Lung (tissue), 12 donors: Measurements from ENCODE around the gene SYTL3. TPM values are rescaled to one million over a fixed set of nuclear protein-coding genes. Genes with fewer than 3 reads are reported as not detected.
A peak's percentile ranks its signal among the peaks of the same experiment; 100 is the strongest.

Experiments used
- ATAC-seq: fragments of 200-7000 bp; cut with Tn5 transposase; one replicate; pipeline ENCODE4 v1.9.1; 2020; ENCODE audit warnings: moderate number of reproducible peaks; ENCODE audit not compliant: insufficient read depth, low FRiP score
- DNase-seq, 3 donors: peaks; one replicate each; pipeline ENCODE4 v3.0.0-alpha.2; 2013 to 2017
- H3K27ac ChIP-seq, 2 donors: one replicate each; pipeline ENCODE4 v1.5.1; 2013; ENCODE audit warnings: mild to moderate bottlenecking in 2 of 2, moderate library complexity in 2 of 2, control low read depth in 1 of 2, inconsistent platforms in 1 of 2, low read depth in 1 of 2, low read length in 1 of 2
- H3K27me3 ChIP-seq, 3 donors: one replicate each; pipeline ENCODE4 v1.5.1; 2013; ENCODE audit warnings: low read length in 2 of 3; ENCODE audit not compliant: control insufficient read depth in 3 of 3, insufficient read depth in 3 of 3
- H3K36me3 ChIP-seq, 4 donors: one replicate each; pipeline ENCODE4 v1.5.1; 2013; ENCODE audit warnings: low read length in 4 of 4, mild to moderate bottlenecking in 1 of 4, moderate library complexity in 1 of 4; ENCODE audit not compliant: control insufficient read depth in 4 of 4, insufficient read depth in 4 of 4
- H3K4me1 ChIP-seq, 5 donors: one replicate each; pipeline ENCODE4 v1.5.1; 2013; ENCODE audit warnings: low read length in 5 of 5, mild to moderate bottlenecking in 2 of 5, moderate library complexity in 1 of 5; ENCODE audit not compliant: control insufficient read depth in 5 of 5, insufficient read depth in 5 of 5
- H3K4me3 ChIP-seq: one replicate; pipeline ENCODE4 v1.5.1; 2013; ENCODE audit warnings: mild to moderate bottlenecking, control low read depth, moderate library complexity
- H3K9ac ChIP-seq, 2 donors: one replicate each; pipeline ENCODE4 v1.5.1; 2013; ENCODE audit warnings: low read length in 2 of 2, control low read depth in 1 of 2; ENCODE audit not compliant: insufficient read depth in 1 of 2
- H3K9me3 ChIP-seq, 4 donors: one replicate each; pipeline ENCODE4 v1.5.1; 2013; ENCODE audit warnings: low read length in 3 of 4, mild to moderate bottlenecking in 1 of 4, moderate library complexity in 1 of 4; ENCODE audit not compliant: control insufficient read depth in 4 of 4, insufficient read depth in 3 of 4
- WGBS, 2 donors: extraction: QIAGEN DNeasy Blood & Tissue Kit; methylation state at CpG; one replicate each; pipeline ENCODE4 v1.1.7; 2013; 5-methylcytosine and 5-hydroxymethylcytosine counted together
- polyA plus RNA-seq, 2 donors: library from polyadenylated mRNA; stranded (reverse); fragments of 200-250 nt; gene quantifications; one replicate each; pipeline ENCODE4 v1.2.1, GENCODE V29; 2013
- total RNA-seq, 2 donors: library from RNA; depleted of rRNA in 1 of 2; stranded (reverse); fragments of >200 nt in 1 of 2; gene quantifications; one replicate each; pipeline ENCODE4 v1.2.1, GENCODE V29; 2014 to 2021
- TF ChIP-seq, protein P1 (sequence below): IDR thresholded peaks from 2 replicates; pipeline ENCODE4 v1.5.1; 2012; ENCODE audit warnings: mild to moderate bottlenecking; ENCODE audit errors: control extremely low read depth, extremely low read depth
- donor health status: control.
- donor health status: control.
- donor health status: Bipolar disorder and iron deficiency.
- donor health status: healthy.
- donor health status: DM: yes; HTN: yes; CAD: no.

The SYTL3 gene
- total and polyA plus RNA-seq, 4 donors, result 6.5 to 20.0 (median 15.6) TPM

DNA sequence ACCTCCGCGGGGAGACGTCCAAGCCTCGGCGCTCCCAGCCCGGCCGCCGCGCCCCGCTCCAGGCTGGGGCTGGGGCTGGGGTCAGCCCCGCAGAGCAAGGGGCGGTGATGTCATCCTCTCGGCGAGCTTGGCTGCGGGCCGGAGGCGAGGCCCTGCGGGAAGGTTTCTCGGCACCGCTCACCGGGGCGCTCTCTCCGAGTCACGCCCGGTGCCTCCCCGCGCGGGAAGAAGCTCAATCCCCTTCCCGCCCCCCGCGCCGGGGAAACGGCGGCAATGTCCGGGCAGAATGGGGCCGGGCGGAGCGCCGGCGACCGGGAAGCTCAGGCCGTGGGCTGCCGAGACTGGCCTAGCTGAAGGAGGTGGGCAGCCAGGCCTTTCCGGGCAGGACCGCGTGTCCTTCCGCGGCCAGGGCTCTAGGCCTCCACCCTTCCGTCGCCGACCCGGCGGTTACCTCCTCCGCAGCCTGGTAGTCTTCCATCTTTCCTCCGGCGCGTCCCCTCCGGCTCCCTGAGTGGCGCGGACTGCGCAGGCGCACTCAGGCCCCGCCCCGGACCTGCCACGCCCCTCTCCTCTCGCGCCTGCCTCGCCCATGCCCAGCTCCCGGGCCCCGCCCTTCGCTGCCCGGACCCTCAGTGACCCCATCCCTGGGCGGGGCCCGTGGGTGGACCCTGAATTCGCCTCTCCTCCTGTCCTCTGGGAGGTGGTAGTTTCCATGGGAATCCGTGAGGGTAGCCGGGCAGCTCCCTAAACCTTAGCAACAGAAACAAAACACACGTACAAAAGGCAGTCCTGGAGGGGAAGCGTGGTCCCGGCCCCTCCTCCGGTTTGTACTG is 5.4 kb upstream of the SYTL3 start, which contains the start of gene DYNLT1:
TSS of gene DYNLT1 (minus strand) at position 513 of the 833 bp plus-strand sequence. CDS start at position 478, 35 bp downstream.
- H3K4me1 ChIP-seq, result peaks cover 8 to 27% (median 12%) of the 10 kb centered on the region in 5 donors
- TF ChIP-seq, protein P1, sequence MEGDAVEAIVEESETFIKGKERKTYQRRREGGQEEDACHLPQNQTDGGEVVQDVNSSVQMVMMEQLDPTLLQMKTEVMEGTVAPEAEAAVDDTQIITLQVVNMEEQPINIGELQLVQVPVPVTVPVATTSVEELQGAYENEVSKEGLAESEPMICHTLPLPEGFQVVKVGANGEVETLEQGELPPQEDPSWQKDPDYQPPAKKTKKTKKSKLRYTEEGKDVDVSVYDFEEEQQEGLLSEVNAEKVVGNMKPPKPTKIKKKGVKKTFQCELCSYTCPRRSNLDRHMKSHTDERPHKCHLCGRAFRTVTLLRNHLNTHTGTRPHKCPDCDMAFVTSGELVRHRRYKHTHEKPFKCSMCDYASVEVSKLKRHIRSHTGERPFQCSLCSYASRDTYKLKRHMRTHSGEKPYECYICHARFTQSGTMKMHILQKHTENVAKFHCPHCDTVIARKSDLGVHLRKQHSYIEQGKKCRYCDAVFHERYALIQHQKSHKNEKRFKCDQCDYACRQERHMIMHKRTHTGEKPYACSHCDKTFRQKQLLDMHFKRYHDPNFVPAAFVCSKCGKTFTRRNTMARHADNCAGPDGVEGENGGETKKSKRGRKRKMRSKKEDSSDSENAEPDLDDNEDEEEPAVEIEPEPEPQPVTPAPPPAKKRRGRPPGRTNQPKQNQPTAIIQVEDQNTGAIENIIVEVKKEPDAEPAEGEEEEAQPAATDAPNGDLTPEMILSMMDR, result no peak
- DNase-seq (peak; percentile 95 to 96 (median 96)), ATAC-seq (peak; percentile 93)
- H3K27ac ChIP-seq, result peak within 1 kb of the TSS; percentile 98 to 99
- peaks cover 0 to 11% (median 6%) of the 10 kb centered on the region in 4 donors for H3K36me3 ChIP-seq
- no peaks in the 10 kb centered on the region for H3K27me3 ChIP-seq
- H3K4me3 ChIP-seq, result peak within 1 kb of the TSS; percentile 87
- 0% methylated on average over 66 to 81 of the region's 81 CpGs for WGBS, 2 donors
- peak within 1 kb of the TSS; percentile 90 to 91 for H3K9ac ChIP-seq
- peaks cover 0 to 2% (median 0%) of the 10 kb centered on the region in 4 donors for H3K9me3 ChIP-seq

- Histone ChIP-seq H3K9ac (peak overlapping the region; percentile 46 to 50), H3K4me1 (peaks cover 8 to 25% (median 10%) of the 10 kb centered on the region in 5 donors), H3K27ac (peak overlapping the region; percentile 98 to 99), H3K4me3 (peak overlapping the region; percentile 87), H3K27me3 (no peaks in the 10 kb centered on the region), H3K9me3 (peaks cover 0 to 2% (median 0%) of the 10 kb centered on the region in 4 donors), H3K36me3 (peaks cover 0 to 11% (median 4%) of the 10 kb centered on the region in 4 donors)
- 28 to 31% methylated on average over 21 of the region's 21 CpGs for WGBS, 2 donors
- no peak for DNase-seq
- TF ChIP-seq, protein P1, result no peak
- ATAC-seq, result no peak
These were observed 4.5 kb upstream of the SYTL3 start for GRCh38 chr6:158645064-158646022.

DNA sequence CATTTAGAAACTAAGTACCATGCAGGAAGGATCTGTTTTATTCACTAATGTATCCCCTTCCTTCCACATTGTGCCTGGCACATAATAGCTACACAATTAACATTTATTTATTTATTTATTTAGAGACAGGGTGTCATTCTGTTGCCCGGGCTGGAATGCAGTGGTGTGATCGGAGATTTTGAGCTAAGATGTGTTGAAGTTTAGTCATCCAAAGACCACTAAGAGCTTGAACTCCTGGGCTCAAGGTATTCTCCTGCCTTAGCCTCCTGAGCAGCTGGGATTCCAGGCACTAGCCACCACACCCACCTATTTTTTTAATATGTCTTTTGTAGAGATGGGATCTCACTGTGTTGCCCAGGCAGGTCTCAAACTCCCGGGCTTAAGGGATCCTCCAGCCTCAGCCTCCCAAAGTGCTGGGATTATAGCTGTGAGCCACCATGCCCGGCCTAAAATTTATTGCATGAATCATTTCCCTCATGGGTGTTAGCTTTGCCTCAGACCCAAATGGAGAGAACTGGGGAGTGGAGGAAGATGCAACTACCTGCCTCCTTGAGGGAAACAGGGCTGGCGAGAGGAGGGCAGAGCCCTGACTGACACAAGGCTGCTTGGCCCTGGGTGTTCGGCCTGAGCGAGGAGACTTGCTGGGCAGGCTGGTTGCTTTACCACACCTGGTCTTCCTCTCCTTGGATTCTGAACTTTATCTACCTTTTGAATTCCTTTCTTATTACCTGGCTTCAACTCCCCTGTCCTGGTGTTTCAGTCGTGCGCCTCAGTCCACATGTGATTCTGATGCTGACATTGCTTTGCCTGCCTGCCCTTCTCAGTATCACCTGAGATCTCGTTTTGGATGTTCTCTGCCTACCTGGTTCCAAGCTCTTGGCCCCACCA is 3.6 kb upstream of the SYTL3 start:
- Histone ChIP-seq H3K27ac (peak overlapping the region in 1 of 2 donors; percentile 43), H3K9ac (no peak overlapping the region), H3K4me3 (no peak overlapping the region), H3K27me3 (no peaks in the 10 kb centered on the region), H3K36me3 (peaks cover 0 to 6% (median 0%) of the 10 kb centered on the region in 4 donors), H3K9me3 (peaks cover 0 to 2% (median 0%) of the 10 kb centered on the region in 4 donors), H3K4me1 (peaks cover 5 to 23% (median 6%) of the 10 kb centered on the region in 5 donors)
- ATAC-seq, result no peak
- 83 to 84% methylated on average over 10 of the region's 10 CpGs for WGBS, 2 donors
- no peak for DNase-seq
- TF ChIP-seq, protein P1, result no peak
